SW 1271 (cell line): ENCODE data around the gene MEF2B.
"Not testable (repeated sequence)": the region's sequence is repeated elsewhere in the genome, so short reads cannot be mapped to it uniquely, and the experiment has no call there.

Experiments
- DNase-seq, 2 experiments: peaks; one replicate each; lab custom pipeline; 2025; lab: John Stamatoyannopoulos, UW

MEF2B gene

DNA sequence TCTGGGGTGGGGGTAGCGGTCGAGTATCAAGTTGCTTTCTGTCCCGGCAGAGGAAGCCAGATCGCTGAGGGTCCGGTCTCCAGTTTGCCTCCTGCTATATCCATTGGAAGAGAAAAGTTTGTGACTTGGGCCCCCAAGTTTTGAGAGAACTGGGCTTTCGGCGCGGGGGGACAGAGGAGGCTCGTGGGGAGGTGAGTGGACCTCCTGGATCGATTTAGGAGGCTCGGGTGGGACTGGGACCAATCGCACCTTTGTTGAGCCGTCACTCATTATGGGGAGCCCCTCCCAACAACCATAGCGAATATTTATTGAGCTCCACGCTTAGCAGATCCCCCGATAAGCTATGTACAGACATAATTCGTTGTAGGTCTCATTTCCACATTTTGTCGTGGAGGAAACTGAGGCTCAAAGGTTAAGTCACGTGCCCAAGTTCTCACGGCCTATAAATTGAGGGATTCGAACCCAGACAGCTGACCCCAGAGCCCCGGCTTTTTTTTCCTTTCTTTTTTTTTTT lies 22.9 kb upstream of the MEF2B start:
- peak in 1 of 2 experiments; percentile 50 for DNase-seq

GRCh38 chr19:19192078-19192882 lies 22.2 kb upstream of the MEF2B start, which contains the start of the genes BORCS8 and RFXANK:
BORCS8 (minus strand) TSS chr19:19192152; CDS start chr19:19192117, 35 bp downstream.
RFXANK (plus strand) TSS chr19:19192258; CDS start chr19:19193947, 1,689 bp downstream.
- peak; percentile 97 to 99 for DNase-seq

DNA sequence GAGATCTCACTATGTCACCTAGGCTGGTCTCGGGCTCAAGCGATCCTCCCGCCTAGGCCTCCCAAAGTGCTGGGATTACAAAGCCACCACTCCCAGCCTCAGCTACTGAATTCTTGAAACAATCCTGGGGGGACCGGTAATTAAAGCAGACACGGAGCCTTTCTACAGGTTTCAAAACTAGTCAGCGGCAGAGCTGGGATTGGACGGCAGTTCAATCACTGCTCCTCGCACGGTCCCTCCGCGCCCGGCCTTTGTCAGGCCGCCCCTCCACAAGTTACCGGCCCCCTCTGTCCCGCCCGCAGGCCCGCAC lies 21.7 kb upstream of the MEF2B start:
- DNase-seq: no peak

- DNase-seq: no peak
These were observed 16.7 kb upstream of the MEF2B start for GRCh38 chr19:19186742-19187141.

DNA sequence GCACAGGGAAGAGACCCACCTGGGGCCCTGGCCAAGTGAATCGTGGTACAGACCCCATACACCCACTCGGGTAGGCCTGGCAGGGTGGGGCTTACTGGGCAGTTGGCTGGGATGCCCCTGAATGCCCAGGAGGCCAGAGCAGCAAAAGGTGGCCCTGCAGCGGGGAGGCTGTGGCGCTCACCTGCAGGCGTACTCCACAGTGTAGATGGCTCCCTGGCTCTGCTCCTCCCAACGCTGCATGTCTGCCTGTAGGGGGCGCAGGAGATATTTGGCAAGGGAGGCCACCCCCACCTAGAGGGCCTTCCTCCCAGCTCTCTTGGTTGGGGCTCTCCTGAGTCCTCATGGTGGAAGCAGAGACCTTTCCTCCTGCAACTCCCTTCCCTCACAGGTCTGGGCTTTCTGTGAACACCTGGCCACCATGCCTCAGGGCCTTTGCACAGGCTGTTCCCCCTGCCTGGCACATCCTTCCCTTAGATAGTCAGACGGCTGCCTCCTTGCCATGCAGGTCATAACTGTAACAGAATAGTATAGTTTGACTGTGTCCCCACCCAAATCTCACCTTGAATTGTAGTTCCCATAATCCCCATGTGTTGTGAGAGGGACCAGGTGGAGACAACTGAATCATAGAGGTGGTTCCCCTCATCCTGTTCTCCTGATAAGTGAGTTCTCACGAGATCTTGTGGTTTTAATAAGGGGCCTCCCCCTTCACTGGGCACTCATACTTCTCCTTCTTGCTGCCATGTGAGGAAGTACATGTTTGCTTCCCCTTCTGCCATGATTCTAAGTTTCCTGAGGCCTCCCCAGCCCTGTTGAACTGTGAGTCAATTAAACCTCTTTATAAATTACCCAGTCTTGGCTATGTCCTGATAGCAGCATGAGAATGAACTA lies 16.0 kb upstream of the MEF2B start:
- no peak for DNase-seq

DNA sequence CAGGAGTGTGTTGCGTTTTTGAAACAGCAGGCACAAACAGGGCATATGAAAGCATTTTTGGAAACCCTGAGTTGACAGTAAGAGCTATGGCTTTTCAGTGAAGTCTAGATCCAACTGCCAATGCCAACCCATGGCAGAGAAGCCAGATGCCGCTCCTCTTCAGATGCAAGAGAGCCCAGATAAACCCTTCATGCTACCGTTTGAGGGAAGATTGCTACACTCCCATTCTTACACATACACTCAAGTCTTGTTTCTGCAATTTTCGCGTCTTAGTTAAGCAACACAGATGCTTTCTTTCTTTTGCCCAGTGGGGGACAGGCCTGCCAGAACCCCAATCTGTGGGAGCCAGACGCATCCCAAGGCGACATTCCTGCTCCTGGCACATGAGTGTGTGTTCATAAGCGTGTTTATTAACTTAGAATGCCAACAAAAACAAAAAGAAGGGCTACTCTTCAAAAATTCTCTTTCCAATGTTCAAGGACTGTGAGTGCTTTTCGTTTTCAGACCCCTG lies 11.5 kb upstream of the MEF2B start:
- no peak for DNase-seq

DNA sequence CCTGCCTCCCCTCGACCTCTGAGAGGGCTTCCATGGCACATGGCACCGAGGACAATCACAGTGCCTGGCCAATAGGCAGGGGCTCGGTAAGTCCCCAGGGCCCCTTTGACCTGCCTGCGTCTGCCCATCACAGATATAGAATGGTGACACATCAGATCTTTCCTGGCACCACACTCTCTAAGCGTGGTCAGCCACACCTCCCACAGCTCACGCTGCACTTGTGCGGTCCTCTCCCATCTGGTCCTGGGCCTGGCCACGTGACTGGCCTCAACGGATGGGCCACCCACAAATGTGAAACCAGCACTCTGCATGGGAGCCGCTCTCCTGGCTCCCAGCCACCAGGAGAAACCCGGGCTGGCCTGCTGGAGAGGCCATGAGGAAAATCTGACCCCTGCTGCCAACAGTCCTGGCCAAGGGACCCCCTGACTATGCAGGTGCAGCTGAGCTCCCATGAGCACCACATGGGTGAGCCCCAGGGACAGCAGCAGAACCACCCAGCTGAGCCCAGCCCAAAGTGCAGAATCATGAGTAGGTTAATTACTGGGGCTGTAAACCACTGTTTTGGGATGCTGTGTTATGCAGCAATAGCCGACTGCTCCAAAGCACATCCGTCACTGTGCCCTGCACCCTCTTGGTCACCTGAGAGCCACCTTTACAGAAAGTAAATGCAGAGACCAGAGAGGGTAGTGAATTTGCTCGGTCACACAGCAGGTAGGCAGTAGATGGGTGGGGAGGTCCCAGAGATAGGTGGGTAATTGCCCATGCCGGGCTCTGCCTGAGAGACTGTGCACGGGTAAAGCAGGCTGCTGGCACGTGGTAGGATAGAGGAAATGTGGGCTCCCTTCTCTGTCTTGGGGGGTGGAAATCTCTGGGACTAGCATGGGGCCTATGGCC lies 9.7 kb upstream of the MEF2B start:
- DNase-seq: no peak

- no peak for DNase-seq
These were observed 6.9 kb upstream of the MEF2B start for GRCh38 chr19:19176950-19177349.

DNA sequence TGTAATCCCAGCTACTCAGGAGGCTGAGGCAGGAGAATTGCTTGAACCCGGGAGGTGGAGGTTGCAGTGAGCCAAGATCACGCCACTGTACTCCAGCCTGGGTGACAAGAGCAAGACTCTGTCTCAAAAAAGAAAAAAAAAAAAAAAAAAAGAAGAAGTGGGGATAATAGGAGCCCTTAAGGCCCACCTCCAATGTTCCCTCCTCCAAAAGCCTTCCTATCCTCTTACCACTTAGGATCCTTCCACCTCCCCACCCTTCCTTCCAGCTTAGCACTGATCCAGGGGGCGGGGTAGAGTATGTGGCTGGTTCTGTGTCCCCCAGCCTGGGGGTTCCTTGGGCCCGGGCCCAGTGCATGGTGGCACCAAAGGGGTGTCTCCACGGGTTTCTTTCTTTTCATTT lies 3.2 kb upstream of the MEF2B start:
- not testable (repeated sequence) for DNase-seq

- no peak for DNase-seq
These were observed 1.9 kb upstream of the MEF2B start for GRCh38 chr19:19171821-19172532.

- no peak for DNase-seq
These were observed 1.0 kb upstream of the MEF2B start for GRCh38 chr19:19170873-19171672.

GRCh38 chr19:19169236-19170052 lies 619 bp downstream of the MEF2B start:
- no peak for DNase-seq

GRCh38 chr19:19167612-19168011 lies 2.5 kb downstream of the MEF2B start:
- no peak for DNase-seq

GRCh38 chr19:19165396-19165795 lies 4.7 kb downstream of the MEF2B start:
- no peak for DNase-seq

- no peak for DNase-seq
These were observed 7.6 kb downstream of the MEF2B start for GRCh38 chr19:19162495-19162894.

- no peak for DNase-seq
These were observed 9.5 kb downstream of the MEF2B start for GRCh38 chr19:19160461-19161035.

DNA sequence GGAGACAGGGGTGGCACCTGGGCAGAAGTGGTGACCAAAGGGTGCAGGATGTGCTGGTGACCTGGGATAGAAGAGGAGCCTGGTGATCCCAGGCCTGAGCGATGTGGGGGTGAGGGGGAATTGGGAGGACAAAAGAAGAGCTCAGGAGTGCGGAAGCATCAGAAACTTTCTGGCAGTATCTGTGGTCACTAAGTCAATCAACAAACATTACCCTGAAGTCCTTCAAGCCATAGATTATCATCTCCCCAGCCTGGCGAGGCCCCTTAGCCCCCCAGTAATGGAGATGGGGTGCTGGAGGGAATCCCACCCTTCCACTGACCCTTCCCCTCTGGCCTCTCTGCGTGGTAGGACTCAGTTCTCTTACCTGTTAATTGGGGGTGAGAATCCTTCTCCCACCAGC lies 10.5 kb downstream of the MEF2B start:
- no peak for DNase-seq

DNA sequence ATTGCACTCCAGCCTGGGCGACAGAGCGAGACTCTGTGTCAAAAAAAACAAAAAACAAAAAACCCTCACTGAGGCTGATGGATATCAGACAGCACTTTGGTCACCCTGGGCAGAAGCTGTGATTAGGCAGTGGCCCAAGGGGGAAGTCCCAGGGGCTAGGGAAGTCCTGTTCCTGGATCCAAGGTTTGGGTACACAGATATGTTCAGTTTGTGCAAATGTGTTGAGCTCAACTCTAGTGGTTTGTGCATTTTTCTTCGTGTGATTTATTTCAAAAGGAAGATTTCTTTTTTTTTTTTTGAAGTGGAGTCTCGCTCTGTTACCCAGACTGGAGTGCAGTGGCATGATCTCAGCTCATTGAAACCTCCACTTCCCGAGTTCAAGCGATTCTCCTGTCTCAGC lies 12.3 kb downstream of the MEF2B start:
- no peak for DNase-seq
